GM12878 (cell line): ENCODE data around the gene GLB1L. TPM values are rescaled to one million over a fixed set of nuclear protein-coding genes. Genes with fewer than 3 reads are reported as not detected.
A peak's percentile ranks its signal among the peaks of the same experiment; 100 is the strongest.

Source experiments
- microRNA counts: library from miRNA; unstranded; fragments of <30 nt; microRNA quantifications from one replicate; lab custom pipeline; 2016
- microRNA-seq: library from miRNA; unstranded; fragments of <30 nt; microRNA quantifications from one replicate; pipeline ENCODE4, GENCODE V29; 2018
- polyA plus RNA-seq, 11 experiments: library from polyadenylated mRNA; depleted of rRNA in 4 of 11; unstranded in 6 of 11; stranded (reverse) in 5 of 11; fragments of >200 nt; fragmentation: Nextera tagmentation in 4 of 11; fragmentation: Illumina TruSeq in 1 of 11; extraction: Ambion mirVana in 4 of 11; extraction: Trizol in 1 of 11; gene quantifications; 1 replicate in 1 of 11; 2 replicates in 10 of 11; pipeline versions ENCODE4 v1.2.1 to v1.2.3, GENCODE V29; 2011 to 2016; ENCODE audit warnings: inconsistent platforms in 2 of 11, missing spikeins in 2 of 11, low read depth in 1 of 11
- small RNA-seq: library from RNA; depleted of rRNA; stranded (forward); fragments of <200 nt; gene quantifications from one replicate; pipeline ENCODE3, GENCODE V24; 2014
- total RNA-seq, 4 experiments: library from RNA; depleted of rRNA in 3 of 4; stranded (reverse); fragments of >200 nt in 3 of 4; fragmentation: Illumina TruSeq in 1 of 4; extraction: Trizol in 1 of 4; gene quantifications; 2 replicates each; pipeline versions ENCODE4 v1.2.1 to v1.2.3, GENCODE V29; 2013 to 2021

The GLB1L gene
- total and polyA plus RNA-seq, 10 of the 15 experiments (the other 5 are each of a cell fraction or from before 2014, with no cell fraction given): 0.29 to 4.6 (median 2.7) TPM

MicroRNAs encoded within 50 kb of the gene (microRNA counts, 767-probe panel; counts per million panel counts)
- 55.3 counts per million for microRNA hsa-miR-153 (lab: Ali Mortazavi, UCI)

Small RNA genes within 50 kb of the gene (microRNA-seq; reads per million reads assigned to microRNA genes)
- not detected for gene MIR153-1

Small RNA genes within 50 kb of the gene (small RNA-seq; reads per million reads assigned to genes)
- 0.39 reads per million, percentile 3 among the genes with 10 or more reads in this experiment for gene MIR153-1

Other genes with a start within 250 kb of the GLB1L start
Only the 7 nearest of the 19 such genes appear.
- 15.4 and 16.9 TPM in 2 replicates for gene ABCB6, start 26.5 kb downstream of the GLB1L start, total RNA-seq (2014; rRNA removed)
- 8.8 TPM in 2 replicates for gene ABCB6, start 26.5 kb downstream of the GLB1L start, total RNA-seq (2014; rRNA removed; fragmentation: Illumina TruSeq; extraction: Trizol)
- 13.2 and 13.9 TPM in 2 replicates for gene ABCB6, start 26.5 kb downstream of the GLB1L start, total RNA-seq (2021)
- 9.7 and 21.8 TPM in 2 replicates for gene ABCB6, start 26.5 kb downstream of the GLB1L start, polyA plus RNA-seq (2011; rRNA removed)
- 9.8 and 14.3 TPM in 2 replicates for gene ABCB6, start 26.5 kb downstream of the GLB1L start, polyA plus RNA-seq (2014; fragmentation: Illumina TruSeq; extraction: Trizol)
- 10 to 100 TPM in 1 of 2 experiments, 1 to 10 TPM in 1; 2.3 to 10.1 TPM for gene ABCB6, start 26.5 kb downstream of the GLB1L start, polyA plus RNA-seq (2014; fragmentation: Nextera tagmentation; extraction: Ambion mirVana)
- gene ABCB6, start 26.5 kb downstream of the GLB1L start, polyA plus RNA-seq (2014; rRNA removed): 9.8 and 14.6 TPM in 2 replicates
- 10 to 100 TPM; 20.0 to 22.1 TPM for gene ABCB6, start 26.5 kb downstream of the GLB1L start, polyA plus RNA-seq (2016; fragmentation: Nextera tagmentation; extraction: Ambion mirVana)
- 11.6 and 13.1 TPM in 2 replicates for gene ATG9A, start 15.8 kb downstream of the GLB1L start, total RNA-seq (2014; rRNA removed)
- gene ATG9A, start 15.8 kb downstream of the GLB1L start, total RNA-seq (2014; rRNA removed; fragmentation: Illumina TruSeq; extraction: Trizol): 8.1 and 9.8 TPM in 2 replicates
- 20.8 and 22.9 TPM in 2 replicates for gene ATG9A, start 15.8 kb downstream of the GLB1L start, total RNA-seq (2021)
- 20.7 and 37.5 TPM in 2 replicates for gene ATG9A, start 15.8 kb downstream of the GLB1L start, polyA plus RNA-seq (2011; rRNA removed)
- gene ATG9A, start 15.8 kb downstream of the GLB1L start, polyA plus RNA-seq (2014; fragmentation: Illumina TruSeq; extraction: Trizol): 10.3 and 12.5 TPM in 2 replicates
- under 1 TPM in 1 of 2 experiments, not detected in 1; 0.16 TPM for gene ATG9A, start 15.8 kb downstream of the GLB1L start, polyA plus RNA-seq (2014; fragmentation: Nextera tagmentation; extraction: Ambion mirVana)
- 14.6 and 16.9 TPM in 2 replicates for gene ATG9A, start 15.8 kb downstream of the GLB1L start, polyA plus RNA-seq (2014; rRNA removed)
- gene ATG9A, start 15.8 kb downstream of the GLB1L start, polyA plus RNA-seq (2016; fragmentation: Nextera tagmentation; extraction: Ambion mirVana): 10 to 100 TPM; 20.2 to 22.7 TPM
- 34.2 and 40.6 TPM in 2 replicates for gene ANKZF1, start 15.6 kb downstream of the GLB1L start, total RNA-seq (2014; rRNA removed)
- gene ANKZF1, start 15.6 kb downstream of the GLB1L start, total RNA-seq (2014; rRNA removed; fragmentation: Illumina TruSeq; extraction: Trizol): 20.3 TPM in 2 replicates
- gene ANKZF1, start 15.6 kb downstream of the GLB1L start, total RNA-seq (2021): 35.3 and 39.2 TPM in 2 replicates
- 102 and 104 TPM in 2 replicates for gene ANKZF1, start 15.6 kb downstream of the GLB1L start, polyA plus RNA-seq (2011; rRNA removed)
- gene ANKZF1, start 15.6 kb downstream of the GLB1L start, polyA plus RNA-seq (2014; fragmentation: Illumina TruSeq; extraction: Trizol): 17.8 and 23.6 TPM in 2 replicates
- gene ANKZF1, start 15.6 kb downstream of the GLB1L start, polyA plus RNA-seq (2014; fragmentation: Nextera tagmentation; extraction: Ambion mirVana): 1 to 10 TPM; 3.1 to 5.0 TPM
- 48.1 and 49.5 TPM in 2 replicates for gene ANKZF1, start 15.6 kb downstream of the GLB1L start, polyA plus RNA-seq (2014; rRNA removed)
- gene ANKZF1, start 15.6 kb downstream of the GLB1L start, polyA plus RNA-seq (2016; fragmentation: Nextera tagmentation; extraction: Ambion mirVana): 10 to 100 TPM; 35.8 to 36.6 TPM
- 11.0 and 13.6 TPM in 2 replicates for gene STK16, start within 50 bp of the GLB1L start, total RNA-seq (2014; rRNA removed)
- gene STK16, start within 50 bp of the GLB1L start, total RNA-seq (2014; rRNA removed; fragmentation: Illumina TruSeq; extraction: Trizol): 24.9 and 26.5 TPM in 2 replicates
- 28.8 and 33.9 TPM in 2 replicates for gene STK16, start within 50 bp of the GLB1L start, total RNA-seq (2021)
- gene STK16, start within 50 bp of the GLB1L start, polyA plus RNA-seq (2011; rRNA removed): 30.1 and 50.1 TPM in 2 replicates
- 23.0 and 45.6 TPM in 2 replicates for gene STK16, start within 50 bp of the GLB1L start, polyA plus RNA-seq (2014; fragmentation: Illumina TruSeq; extraction: Trizol)
- 1 to 10 TPM; 8.4 to 9.0 TPM for gene STK16, start within 50 bp of the GLB1L start, polyA plus RNA-seq (2014; fragmentation: Nextera tagmentation; extraction: Ambion mirVana)
- 30.8 and 31.2 TPM in 2 replicates for gene STK16, start within 50 bp of the GLB1L start, polyA plus RNA-seq (2014; rRNA removed)
- gene STK16, start within 50 bp of the GLB1L start, polyA plus RNA-seq (2016; fragmentation: Nextera tagmentation; extraction: Ambion mirVana): 1 to 10 TPM; 4.3 to 5.9 TPM
- gene TUBA4B, start 7.8 kb upstream of the GLB1L start, total RNA-seq (2014; rRNA removed): not detected in 2 replicates
- gene TUBA4B, start 7.8 kb upstream of the GLB1L start, total RNA-seq (2014; rRNA removed; fragmentation: Illumina TruSeq; extraction: Trizol): not detected in 2 replicates
- not detected in 2 replicates for gene TUBA4B, start 7.8 kb upstream of the GLB1L start, total RNA-seq (2021)
- 0.07 TPM in 1 of 2 replicates, not detected in the other for gene TUBA4B, start 7.8 kb upstream of the GLB1L start, polyA plus RNA-seq (2011; rRNA removed)
- not detected in 2 replicates for gene TUBA4B, start 7.8 kb upstream of the GLB1L start, polyA plus RNA-seq (2014; fragmentation: Illumina TruSeq; extraction: Trizol)
- not detected for gene TUBA4B, start 7.8 kb upstream of the GLB1L start, polyA plus RNA-seq (2014; fragmentation: Nextera tagmentation; extraction: Ambion mirVana)
- gene TUBA4B, start 7.8 kb upstream of the GLB1L start, polyA plus RNA-seq (2014; rRNA removed): not detected in 2 replicates
- not detected for gene TUBA4B, start 7.8 kb upstream of the GLB1L start, polyA plus RNA-seq (2016; fragmentation: Nextera tagmentation; extraction: Ambion mirVana)
- gene TUBA4A, start 8.5 kb upstream of the GLB1L start, total RNA-seq (2014; rRNA removed): 126 and 130 TPM in 2 replicates
- 81.9 and 89.4 TPM in 2 replicates for gene TUBA4A, start 8.5 kb upstream of the GLB1L start, total RNA-seq (2014; rRNA removed; fragmentation: Illumina TruSeq; extraction: Trizol)
- 117 and 142 TPM in 2 replicates for gene TUBA4A, start 8.5 kb upstream of the GLB1L start, total RNA-seq (2021)
- 85.4 and 270 TPM in 2 replicates for gene TUBA4A, start 8.5 kb upstream of the GLB1L start, polyA plus RNA-seq (2011; rRNA removed)
- gene TUBA4A, start 8.5 kb upstream of the GLB1L start, polyA plus RNA-seq (2014; fragmentation: Illumina TruSeq; extraction: Trizol): 308 and 325 TPM in 2 replicates
- gene TUBA4A, start 8.5 kb upstream of the GLB1L start, polyA plus RNA-seq (2014; fragmentation: Nextera tagmentation; extraction: Ambion mirVana): 10 to 100 TPM; 58.2 to 88.6 TPM
- gene TUBA4A, start 8.5 kb upstream of the GLB1L start, polyA plus RNA-seq (2014; rRNA removed): 118 and 122 TPM in 2 replicates
- 100 to 1,000 TPM; 229 to 254 TPM for gene TUBA4A, start 8.5 kb upstream of the GLB1L start, polyA plus RNA-seq (2016; fragmentation: Nextera tagmentation; extraction: Ambion mirVana)
- gene DNAJB2, start 33.9 kb upstream of the GLB1L start, total RNA-seq (2014; rRNA removed): 13.4 and 14.6 TPM in 2 replicates
- gene DNAJB2, start 33.9 kb upstream of the GLB1L start, total RNA-seq (2014; rRNA removed; fragmentation: Illumina TruSeq; extraction: Trizol): 9.0 and 11.7 TPM in 2 replicates
- 19.3 and 20.8 TPM in 2 replicates for gene DNAJB2, start 33.9 kb upstream of the GLB1L start, total RNA-seq (2021)
- gene DNAJB2, start 33.9 kb upstream of the GLB1L start, polyA plus RNA-seq (2011; rRNA removed): 27.4 and 36.5 TPM in 2 replicates
- 11.1 and 16.7 TPM in 2 replicates for gene DNAJB2, start 33.9 kb upstream of the GLB1L start, polyA plus RNA-seq (2014; fragmentation: Illumina TruSeq; extraction: Trizol)
- under 1 TPM; 0.26 to 0.90 TPM for gene DNAJB2, start 33.9 kb upstream of the GLB1L start, polyA plus RNA-seq (2014; fragmentation: Nextera tagmentation; extraction: Ambion mirVana)
- 17.7 and 22.0 TPM in 2 replicates for gene DNAJB2, start 33.9 kb upstream of the GLB1L start, polyA plus RNA-seq (2014; rRNA removed)
- gene DNAJB2, start 33.9 kb upstream of the GLB1L start, polyA plus RNA-seq (2016; fragmentation: Nextera tagmentation; extraction: Ambion mirVana): 1 to 10 TPM; 5.4 to 5.5 TPM